Measurements from ENCODE around the gene TAS1R2.
"Not testable (repeated sequence)": the region's sequence is repeated elsewhere in the genome, so short reads cannot be mapped to it uniquely, and the experiment has no call there.

Gene TAS1R2

DNA sequence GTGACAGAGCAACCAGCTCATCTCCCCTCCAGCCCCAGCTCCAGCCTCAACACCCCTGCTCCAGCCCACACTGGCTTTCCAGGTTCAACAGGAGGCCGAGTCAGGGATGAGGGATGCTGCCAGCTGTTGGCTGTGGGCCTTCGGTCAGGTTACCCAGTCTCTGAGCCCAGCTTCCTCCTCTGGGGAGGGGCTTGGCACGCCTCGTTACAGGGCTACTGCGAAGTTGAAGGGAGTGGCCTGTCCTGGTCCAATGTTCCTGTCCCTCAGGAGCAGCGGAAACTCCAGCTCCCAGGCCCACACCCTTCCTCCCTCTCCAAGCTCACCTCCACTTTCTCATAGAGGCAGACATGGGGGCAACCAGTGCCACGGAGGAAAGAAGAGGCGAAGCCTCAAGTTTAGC lies 15.1 kb upstream of the TAS1R2 start:
- no peaks in the 10 kb centered on the region for H3K36me3 ChIP-seq (ENCODE audit: control insufficient read depth, low read depth, low read length)
- no peaks in the 10 kb centered on the region for H3K4me1 ChIP-seq (ENCODE audit: control insufficient read depth, low read depth, low read length)
- H3K9me3 ChIP-seq (ENCODE audit: control insufficient read depth, low read depth, low read length) = no peaks in the 10 kb centered on the region

DNA sequence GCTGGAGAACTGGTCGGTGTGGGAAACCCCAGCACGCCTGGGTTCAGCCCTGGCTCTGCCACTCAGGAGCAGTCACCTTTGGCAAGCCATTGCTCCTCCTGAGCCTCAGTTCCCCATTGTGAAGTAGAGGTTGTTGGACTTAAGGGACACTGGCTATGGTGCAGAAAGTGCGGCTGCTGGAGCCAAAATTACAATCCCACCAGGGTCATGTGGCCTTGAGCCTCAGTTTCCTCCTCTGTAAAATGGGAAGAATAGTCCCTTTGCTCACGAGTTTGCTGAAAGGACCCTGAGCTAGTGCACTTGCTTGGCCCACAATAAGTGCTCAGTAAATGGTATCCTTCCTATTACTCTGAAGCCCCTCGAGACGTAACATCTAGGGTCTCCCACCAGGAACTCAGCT lies 14.6 kb upstream of the TAS1R2 start:
- H3K27ac ChIP-seq (ENCODE audit: low read length) = no peak overlapping the region
- no peak overlapping the region for H3K9ac ChIP-seq (ENCODE audit: low read length)
- H3K36me3 ChIP-seq (ENCODE audit: control insufficient read depth, low read depth, low read length) = no peaks in the 10 kb centered on the region
- no peaks in the 10 kb centered on the region for H3K27me3 ChIP-seq (ENCODE audit: control insufficient read depth, insufficient read depth, low read length)
- H3K4me3 ChIP-seq (ENCODE audit: low read length) = no peak overlapping the region
- H3K9me3 ChIP-seq (ENCODE audit: control insufficient read depth, low read depth, low read length) = no peaks in the 10 kb centered on the region
- no peaks in the 10 kb centered on the region for H3K4me1 ChIP-seq (ENCODE audit: control insufficient read depth, low read depth, low read length)

More for the DNA sequence above, 15.1 kb upstream of the TAS1R2 start:
- Histone ChIP-seq H3K9ac (ENCODE audit: low read length) (no peak overlapping the region), H3K27ac (ENCODE audit: low read length) (no peak overlapping the region), H3K27me3 (ENCODE audit: control insufficient read depth, insufficient read depth, low read length) (no peaks in the 10 kb centered on the region), H3K4me3 (ENCODE audit: low read length) (no peak overlapping the region)

GRCh38 chr1:18872071-18872611 lies 12.7 kb upstream of the TAS1R2 start:
- H3K9me3 ChIP-seq (ENCODE audit: control insufficient read depth, low read depth, low read length) = no peaks in the 10 kb centered on the region
- no peak overlapping the region for H3K9ac ChIP-seq (ENCODE audit: low read length)
- H3K4me1 ChIP-seq (ENCODE audit: control insufficient read depth, low read depth, low read length) = no peaks in the 10 kb centered on the region
- no peak overlapping the region for H3K4me3 ChIP-seq (ENCODE audit: low read length)
- no peaks in the 10 kb centered on the region for H3K36me3 ChIP-seq (ENCODE audit: control insufficient read depth, low read depth, low read length)
- H3K27ac ChIP-seq (ENCODE audit: low read length) = no peak overlapping the region
- no peaks in the 10 kb centered on the region for H3K27me3 ChIP-seq (ENCODE audit: control insufficient read depth, insufficient read depth, low read length)

DNA sequence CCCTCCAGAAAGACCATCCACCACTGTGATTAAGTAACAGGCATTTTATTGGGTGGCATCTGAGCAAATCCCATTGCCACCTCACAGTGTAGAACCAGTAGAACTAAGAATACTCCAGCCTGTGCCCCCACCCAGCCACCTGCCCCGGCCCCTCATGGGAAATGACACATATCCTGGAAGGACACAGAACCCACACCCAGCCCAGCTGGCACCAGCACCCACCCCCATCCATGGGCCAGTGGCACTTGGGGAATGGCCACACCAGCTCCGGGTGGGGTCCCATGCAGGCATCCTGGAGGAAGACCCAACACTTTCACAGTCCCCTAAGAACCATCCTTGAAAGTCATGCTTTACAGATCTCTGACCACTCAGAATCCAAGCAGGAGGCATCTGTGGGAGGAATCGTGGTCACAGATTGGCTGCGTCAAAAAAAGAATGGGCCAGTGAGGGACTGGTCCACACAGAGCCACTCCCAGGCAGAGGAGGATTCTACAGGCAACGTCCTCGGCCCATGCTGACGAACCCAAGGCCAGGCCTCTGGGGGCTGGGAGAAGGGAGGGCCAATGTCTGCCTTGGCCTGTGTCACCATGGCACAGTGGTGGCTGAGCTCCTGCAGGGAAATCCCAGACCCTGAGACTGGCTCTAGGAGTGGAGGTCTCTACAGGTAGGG lies 12.1 kb upstream of the TAS1R2 start:
- Histone ChIP-seq H3K36me3 (ENCODE audit: control insufficient read depth, low read depth, low read length) (no peaks in the 10 kb centered on the region), H3K9ac (ENCODE audit: low read length) (no peak overlapping the region), H3K27ac (ENCODE audit: low read length) (no peak overlapping the region), H3K4me3 (ENCODE audit: low read length) (no peak overlapping the region), H3K9me3 (ENCODE audit: control insufficient read depth, low read depth, low read length) (no peaks in the 10 kb centered on the region), H3K4me1 (ENCODE audit: control insufficient read depth, low read depth, low read length) (no peaks in the 10 kb centered on the region), H3K27me3 (ENCODE audit: control insufficient read depth, insufficient read depth, low read length) (no peaks in the 10 kb centered on the region)

- H3K4me3 ChIP-seq (ENCODE audit: low read length) = no peak overlapping the region
- no peaks in the 10 kb centered on the region for H3K27me3 ChIP-seq (ENCODE audit: control insufficient read depth, insufficient read depth, low read length)
- H3K36me3 ChIP-seq (ENCODE audit: control insufficient read depth, low read depth, low read length) = no peaks in the 10 kb centered on the region
- no peak overlapping the region for H3K27ac ChIP-seq (ENCODE audit: low read length)
- no peaks in the 10 kb centered on the region for H3K9me3 ChIP-seq (ENCODE audit: control insufficient read depth, low read depth, low read length)
- no peak overlapping the region for H3K9ac ChIP-seq (ENCODE audit: low read length)
- H3K4me1 ChIP-seq (ENCODE audit: control insufficient read depth, low read depth, low read length) = no peaks in the 10 kb centered on the region
Measured at GRCh38 chr1:18870957-18871356, 11.5 kb upstream of the TAS1R2 start.

GRCh38 chr1:18870595-18870865 lies 11.1 kb upstream of the TAS1R2 start:
- H3K9me3 ChIP-seq (ENCODE audit: control insufficient read depth, low read depth, low read length); H3K27me3 ChIP-seq (ENCODE audit: control insufficient read depth, insufficient read depth, low read length); H3K4me1 ChIP-seq (ENCODE audit: control insufficient read depth, low read depth, low read length); H3K36me3 ChIP-seq (ENCODE audit: control insufficient read depth, low read depth, low read length); H3K9ac ChIP-seq (ENCODE audit: low read length); H3K27ac ChIP-seq (ENCODE audit: low read length); H3K4me3 ChIP-seq (ENCODE audit: low read length): not testable (repeated sequence)

DNA sequence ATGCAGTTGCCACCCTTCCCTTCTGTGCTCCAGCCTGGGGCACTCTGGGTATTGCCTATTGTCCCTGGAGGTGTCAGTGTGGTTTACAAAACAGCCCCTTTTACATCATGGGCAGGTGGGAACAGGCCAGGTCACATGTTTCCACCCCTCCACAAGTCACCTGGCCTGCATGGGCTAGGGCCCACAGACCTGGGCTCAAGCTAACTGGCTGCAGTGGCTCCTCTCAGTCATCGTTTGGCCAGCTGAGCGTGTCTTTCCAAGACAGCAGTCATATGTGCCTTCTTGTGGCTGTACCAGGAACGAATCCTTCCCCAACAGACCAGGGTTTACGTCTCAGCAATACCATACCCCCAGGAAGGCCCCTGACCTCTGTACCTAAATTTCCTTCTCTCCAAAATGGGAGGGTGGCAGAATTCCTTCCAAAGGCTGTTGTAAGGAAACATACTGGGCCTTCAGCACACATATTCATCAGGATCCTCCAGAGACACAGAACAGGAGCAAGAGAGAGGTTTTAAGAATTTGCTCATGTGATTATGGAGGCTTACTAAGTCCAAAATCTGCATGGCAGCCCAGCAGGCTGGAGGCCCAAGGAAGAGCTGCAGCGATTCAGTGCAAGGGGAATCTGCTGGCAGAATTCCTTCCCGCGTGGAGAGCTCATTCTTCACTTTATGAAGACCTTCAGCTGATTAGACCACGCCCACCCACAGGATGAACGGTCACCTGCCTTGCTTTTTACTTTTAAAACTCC lies 10.6 kb upstream of the TAS1R2 start:
- Histone ChIP-seq H3K27ac (ENCODE audit: low read length) (no peak overlapping the region), H3K4me1 (ENCODE audit: control insufficient read depth, low read depth, low read length) (no peaks in the 10 kb centered on the region), H3K27me3 (ENCODE audit: control insufficient read depth, insufficient read depth, low read length) (no peaks in the 10 kb centered on the region), H3K9me3 (ENCODE audit: control insufficient read depth, low read depth, low read length) (no peaks in the 10 kb centered on the region), H3K36me3 (ENCODE audit: control insufficient read depth, low read depth, low read length) (no peaks in the 10 kb centered on the region), H3K9ac (ENCODE audit: low read length) (no peak overlapping the region), H3K4me3 (ENCODE audit: low read length) (no peak overlapping the region)

DNA sequence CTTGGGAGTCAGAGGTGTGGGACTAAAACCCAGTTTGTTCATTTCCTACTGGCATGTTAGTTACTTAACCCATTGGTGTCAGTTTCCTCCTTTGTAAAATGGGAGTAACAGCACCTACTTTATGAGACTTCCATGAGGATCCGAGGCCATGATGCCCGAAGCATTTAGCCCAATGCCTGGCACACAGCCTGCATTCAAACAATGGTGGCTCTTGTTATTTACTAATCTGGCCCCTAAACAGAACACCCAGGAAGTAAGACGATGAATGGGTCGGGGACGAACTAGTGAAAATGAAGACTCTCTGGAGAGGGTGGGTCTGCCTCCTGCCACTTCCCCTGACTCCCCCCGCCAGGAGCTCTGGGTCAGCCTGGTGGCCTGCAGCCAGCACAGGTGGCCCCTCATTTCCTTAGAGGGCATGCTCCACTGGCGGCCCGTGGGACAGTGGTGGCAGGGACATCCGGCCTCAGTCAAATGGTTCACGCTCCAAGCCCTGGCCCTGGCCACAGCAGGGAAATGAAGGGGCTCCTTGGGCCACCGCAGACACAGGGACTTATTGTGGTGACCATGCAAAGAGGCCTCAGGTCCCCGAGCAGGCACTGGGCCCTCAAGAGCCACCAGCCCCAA lies 9.5 kb upstream of the TAS1R2 start:
- no peak overlapping the region for H3K9ac ChIP-seq (ENCODE audit: low read length)
- no peaks in the 10 kb centered on the region for H3K36me3 ChIP-seq (ENCODE audit: control insufficient read depth, low read depth, low read length)
- H3K9me3 ChIP-seq (ENCODE audit: control insufficient read depth, low read depth, low read length) = no peaks in the 10 kb centered on the region
- H3K27ac ChIP-seq (ENCODE audit: low read length) = no peak overlapping the region
- no peaks in the 10 kb centered on the region for H3K4me1 ChIP-seq (ENCODE audit: control insufficient read depth, low read depth, low read length)
- H3K27me3 ChIP-seq (ENCODE audit: control insufficient read depth, insufficient read depth, low read length) = no peaks in the 10 kb centered on the region
- H3K4me3 ChIP-seq (ENCODE audit: low read length) = no peak overlapping the region

- Histone ChIP-seq H3K4me3 (ENCODE audit: low read length) (no peak overlapping the region), H3K27ac (ENCODE audit: low read length) (no peak overlapping the region), H3K4me1 (ENCODE audit: control insufficient read depth, low read depth, low read length) (no peaks in the 10 kb centered on the region), H3K9me3 (ENCODE audit: control insufficient read depth, low read depth, low read length) (no peaks in the 10 kb centered on the region), H3K9ac (ENCODE audit: low read length) (no peak overlapping the region), H3K27me3 (ENCODE audit: control insufficient read depth, insufficient read depth, low read length) (no peaks in the 10 kb centered on the region), H3K36me3 (ENCODE audit: control insufficient read depth, low read depth, low read length) (no peaks in the 10 kb centered on the region)
Measured at GRCh38 chr1:18868354-18868753, 8.9 kb upstream of the TAS1R2 start.

DNA sequence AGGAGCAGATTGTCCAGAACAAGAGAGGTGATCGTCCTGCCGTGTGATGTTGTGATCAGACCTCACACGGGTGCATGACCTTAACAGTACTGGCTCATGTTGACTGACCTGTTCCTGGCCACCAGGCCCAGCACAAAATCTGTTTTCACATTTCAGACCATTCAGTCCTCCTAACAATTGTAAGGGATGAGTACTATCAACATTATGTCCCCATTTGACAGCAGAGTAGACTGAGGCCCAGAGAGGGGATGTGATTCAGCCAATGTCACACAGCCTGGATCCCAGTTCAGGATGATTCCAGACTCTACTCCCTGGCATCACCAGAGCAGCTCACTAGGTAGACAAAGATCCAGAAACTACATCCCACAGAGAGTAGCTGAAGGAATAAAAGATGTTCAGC lies 7.4 kb upstream of the TAS1R2 start:
- Histone ChIP-seq H3K9ac (ENCODE audit: low read length) (no peak overlapping the region), H3K27ac (ENCODE audit: low read length) (no peak overlapping the region), H3K36me3 (ENCODE audit: control insufficient read depth, low read depth, low read length) (no peaks in the 10 kb centered on the region), H3K4me3 (ENCODE audit: low read length) (no peak overlapping the region), H3K9me3 (ENCODE audit: control insufficient read depth, low read depth, low read length) (no peaks in the 10 kb centered on the region), H3K27me3 (ENCODE audit: control insufficient read depth, insufficient read depth, low read length) (no peaks in the 10 kb centered on the region), H3K4me1 (ENCODE audit: control insufficient read depth, low read depth, low read length) (no peaks in the 10 kb centered on the region)

GRCh38 chr1:18866314-18866713 lies 6.9 kb upstream of the TAS1R2 start:
- H3K9me3 ChIP-seq (ENCODE audit: control insufficient read depth, low read depth, low read length) = no peaks in the 10 kb centered on the region
- no peaks in the 10 kb centered on the region for H3K36me3 ChIP-seq (ENCODE audit: control insufficient read depth, low read depth, low read length)
- H3K27me3 ChIP-seq (ENCODE audit: control insufficient read depth, insufficient read depth, low read length) = no peaks in the 10 kb centered on the region
- H3K4me3 ChIP-seq (ENCODE audit: low read length) = no peak overlapping the region
- no peak overlapping the region for H3K27ac ChIP-seq (ENCODE audit: low read length)
- no peaks in the 10 kb centered on the region for H3K4me1 ChIP-seq (ENCODE audit: control insufficient read depth, low read depth, low read length)
- no peak overlapping the region for H3K9ac ChIP-seq (ENCODE audit: low read length)

GRCh38 chr1:18865176-18865575 lies 5.7 kb upstream of the TAS1R2 start:
- Histone ChIP-seq H3K9me3 (ENCODE audit: control insufficient read depth, low read depth, low read length) (no peaks in the 10 kb centered on the region), H3K27me3 (ENCODE audit: control insufficient read depth, insufficient read depth, low read length) (no peaks in the 10 kb centered on the region), H3K27ac (ENCODE audit: low read length) (no peak overlapping the region), H3K4me3 (ENCODE audit: low read length) (no peak overlapping the region), H3K9ac (ENCODE audit: low read length) (no peak overlapping the region), H3K36me3 (ENCODE audit: control insufficient read depth, low read depth, low read length) (no peaks in the 10 kb centered on the region), H3K4me1 (ENCODE audit: control insufficient read depth, low read depth, low read length) (no peaks in the 10 kb centered on the region)
